K562 (cell line): ENCODE results near the gene SGPL1. TPM values are rescaled to one million over a fixed set of nuclear protein-coding genes. Genes with fewer than 3 reads are reported as not detected.

Experiments used
- ATF4 ChIP-seq: fragments of 450-650 bp; formaldehyde crosslinking; IDR thresholded peaks from 2 replicates; pipeline ENCODE4 v1.4.0; 2022; ENCODE audit warnings: mild to moderate bottlenecking, moderate library complexity
- CBFA2T3 ChIP-seq: fragments of 450-650 bp; IDR thresholded peaks from 2 replicates; pipeline ENCODE4 v1.6.1; 2017
- ERF ChIP-seq: fragments of 450-650 bp; formaldehyde crosslinking; IDR thresholded peaks from 2 replicates; pipeline ENCODE4 v1.4.0; 2020; ENCODE audit warnings: mild to moderate bottlenecking, mixed read lengths
- GMEB1 ChIP-seq: fragments of 250-450 bp; sonication (Bioruptor Pico); IDR thresholded peaks from 2 replicates; pipeline ENCODE4 v1.4.0; 2020; ENCODE audit warnings: mild to moderate bottlenecking
- KLF1 ChIP-seq: fragments of 450-650 bp; IDR thresholded peaks from 2 replicates; pipeline ENCODE4 v1.6.1; 2016; ENCODE audit warnings: missing genetic modification characterization, missing compliant biosample characterization
- MXD1 ChIP-seq: fragments of 250-450 bp; sonication (Bioruptor Pico); IDR thresholded peaks from 2 replicates; pipeline ENCODE4 v1.8.0; 2021; ENCODE audit warnings: borderline replicate concordance, mild to moderate bottlenecking, moderate library complexity; ENCODE audit not compliant: poor library complexity, severe bottlenecking
- PTRF ChIP-seq: fragments of 450-650 bp; IDR thresholded peaks from 2 replicates; pipeline ENCODE4 v1.6.1; 2016; ENCODE audit warnings: mild to moderate bottlenecking, missing genetic modification characterization, missing compliant biosample characterization
- ZBTB9 ChIP-seq: fragments of 450-650 bp; formaldehyde crosslinking; IDR thresholded peaks from 2 replicates; pipeline ENCODE4 v1.4.0; 2020; ENCODE audit warnings: mild to moderate bottlenecking, moderate library complexity
- ZNF707 ChIP-seq: fragments of 250-450 bp; sonication (Bioruptor Pico); conservative IDR thresholded peaks from 2 replicates; pipeline ENCODE4 v1.8.0; 2022; ENCODE audit warnings: inconsistent platforms, mild to moderate bottlenecking, moderate library complexity
- polyA plus RNA-seq, 8 experiments: library from polyadenylated mRNA; depleted of rRNA in 4 of 8; stranded (reverse) in 5 of 8; unstranded in 3 of 8; fragments of >200 nt; fragmentation: Nextera tagmentation in 2 of 8; fragmentation: Illumina TruSeq in 1 of 8; extraction: Ambion mirVana in 2 of 8; extraction: Trizol in 1 of 8; gene quantifications; 2 replicates each; pipeline versions ENCODE4 v1.2.1 to v1.2.3, GENCODE V29; 2011 to 2014; ENCODE audit warnings: inconsistent platforms in 1 of 8, missing spikeins in 1 of 8
- total RNA-seq, 7 experiments: library from RNA; depleted of rRNA in 6 of 7; stranded (reverse); fragments of >200 nt in 6 of 7; fragmentation: Illumina TruSeq in 2 of 7; extraction: Trizol in 2 of 7; gene quantifications; 2 replicates each; pipeline versions ENCODE4 v1.2.1 to v1.2.3, GENCODE V29; 2011 to 2021; ENCODE audit warnings: low replicate concordance in 1 of 7

Gene SGPL1
- total and polyA plus RNA-seq, 9 of the 15 experiments (the other 6 are each of a cell fraction or from before 2014, with no cell fraction given), result 6.0 to 18.0 (median 8.7) TPM

- no peak for TF ChIP-seq PTRF (tag)
- no peak for TF ChIP-seq ATF4 (CRISPR knock-in tag)
- no peak for TF ChIP-seq GMEB1 (CRISPR knock-in tag)
- TF ChIP-seq ERF (CRISPR knock-in tag), result no peak
- TF ChIP-seq ZNF707, result no peak
- TF ChIP-seq ZBTB9, result no peak
- no peak for TF ChIP-seq CBFA2T3
- TF ChIP-seq MXD1 (CRISPR knock-in tag), result no peak
- TF ChIP-seq KLF1 (tag), result no peak
Measured at GRCh38 chr10:70845816-70846215, 30.1 kb downstream of the SGPL1 start (continued).
